ENCODE data around the gene TM9SF4. TPM values are rescaled to one million over a fixed set of nuclear protein-coding genes. Genes with fewer than 3 reads are reported as not detected.

The TM9SF4 gene
- 30.5 and 36.3 TPM in 2 replicates for total RNA-seq

DNA sequence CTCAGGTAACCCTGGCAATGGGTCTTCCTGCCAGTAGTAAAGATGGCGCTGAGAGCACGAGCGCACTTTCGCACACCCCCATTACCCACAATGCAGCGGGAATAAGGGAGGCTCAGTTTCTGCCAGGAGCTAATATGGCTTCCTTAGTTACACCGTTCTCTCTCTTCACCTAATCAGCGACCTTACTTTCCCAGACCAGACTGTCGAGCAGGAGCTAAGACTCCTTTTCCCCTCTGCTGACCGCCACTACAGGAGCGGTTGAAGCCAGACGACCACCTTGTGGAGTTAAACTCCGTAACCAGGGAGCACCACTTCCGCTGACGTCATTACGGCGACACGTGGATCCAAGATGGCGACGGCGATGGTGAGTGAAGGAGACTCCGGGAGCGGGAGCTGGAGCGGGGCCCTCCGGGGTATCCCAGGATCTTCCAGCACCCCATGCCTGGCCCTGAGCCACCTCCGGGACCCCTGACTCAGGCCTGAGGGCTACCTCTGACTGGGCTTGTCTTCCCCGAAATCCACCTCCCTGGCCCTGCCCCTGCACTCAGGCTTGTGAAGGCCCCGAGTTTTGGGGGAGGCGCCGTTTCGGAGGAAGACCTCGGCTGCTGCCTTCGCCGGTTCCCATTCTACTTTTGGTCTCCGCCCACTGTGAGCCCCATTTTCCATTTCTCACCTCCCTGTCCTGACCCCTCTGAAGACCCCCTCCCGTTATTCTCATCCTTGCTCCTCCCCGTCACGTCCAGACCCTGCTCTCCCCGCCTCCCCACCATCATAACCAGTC is at the start of gene TM9SF4:
Gene TM9SF4, plus strand, starts transcription at position 323 of the 781 bp plus-strand sequence. Its CDS starts 27 bp downstream, at position 350.

GRCh38 chr20:32207626-32208498 is 98.3 kb downstream of the TM9SF4 start, which contains the start of the genes PLAGL2 and POFUT1:
TSS of gene PLAGL2 (minus strand) at chr20:32207743. CDS start at chr20:32202178, 5,565 bp downstream.
TSS of gene POFUT1 (plus strand) at chr20:32207880. CDS start at chr20:32207942, 62 bp downstream.

Other genes with a start within 250 kb of the TM9SF4 start
- gene DUSP15, start 239.2 kb upstream of the TM9SF4 start, total RNA-seq = 0.09 and 0.70 TPM in 2 replicates
- gene TTLL9, start 239.1 kb upstream of the TM9SF4 start, total RNA-seq = not detected in 2 replicates
- gene PDRG1, start 157.7 kb upstream of the TM9SF4 start, total RNA-seq = 5.4 and 11.9 TPM in 2 replicates
- not detected in 2 replicates for gene XKR7, start 141.6 kb upstream of the TM9SF4 start, total RNA-seq
- gene CCM2L, start 99.3 kb upstream of the TM9SF4 start, total RNA-seq = not detected in 2 replicates
- not detected in 2 replicates for gene HCK, start 57.5 kb upstream of the TM9SF4 start, total RNA-seq
- gene PLAGL2, start 98.0 kb downstream of the TM9SF4 start, total RNA-seq = 4.2 and 5.5 TPM in 2 replicates
- 36.5 and 37.8 TPM in 2 replicates for gene POFUT1, start 98.2 kb downstream of the TM9SF4 start, total RNA-seq
- gene KIF3B, start 167.9 kb downstream of the TM9SF4 start, total RNA-seq = 16.0 and 17.4 TPM in 2 replicates
- gene ASXL1, start 248.6 kb downstream of the TM9SF4 start, total RNA-seq = 20.2 and 23.8 TPM in 2 replicates

All from pericardium fibroblast (primary cell).